WTC11 (cell line): ENCODE results near the gene RFC2.

Experiments used
- CBFB ChIP-seq: sonication (generic); formaldehyde crosslinking; IDR thresholded peaks from 2 replicates; pipeline ENCODE4 v1.8.1; 2022; ENCODE audit warnings: mild to moderate bottlenecking, low read depth, missing genetic modification reagents
- CREB1 ChIP-seq: sonication (generic); formaldehyde crosslinking; IDR thresholded peaks from 2 replicates; pipeline ENCODE4 v1.8.0; 2023; ENCODE audit warnings: mild to moderate bottlenecking, missing genetic modification reagents
- CREM ChIP-seq: sonication (generic); formaldehyde crosslinking; IDR thresholded peaks from 2 replicates; pipeline ENCODE4 v1.8.1; 2022; ENCODE audit warnings: mild to moderate bottlenecking, missing genetic modification reagents, moderate library complexity
- CTCF ChIP-seq: fragments of 200-600 bp; IDR thresholded peaks from 2 replicates; pipeline ENCODE4 v1.8.0; 2022; ENCODE audit warnings: antibody characterized with exemption
- E2F4 ChIP-seq: sonication (generic); formaldehyde crosslinking; IDR thresholded peaks from 2 replicates; pipeline ENCODE4 v1.8.1; 2022; ENCODE audit warnings: low read depth, mild to moderate bottlenecking, moderate library complexity, missing genetic modification reagents, borderline replicate concordance
- JUN ChIP-seq: sonication (generic); formaldehyde crosslinking; IDR thresholded peaks from 2 replicates; pipeline ENCODE4 v1.8.0; 2023; ENCODE audit warnings: mild to moderate bottlenecking, missing genetic modification reagents
- SMAD3 ChIP-seq: sonication (generic); formaldehyde crosslinking; IDR thresholded peaks from 2 replicates; pipeline ENCODE4 v1.8.0; 2022; ENCODE audit warnings: missing genetic modification reagents, mild to moderate bottlenecking, borderline replicate concordance
- SP1 ChIP-seq: sonication (generic); formaldehyde crosslinking; conservative IDR thresholded peaks from 2 replicates; pipeline ENCODE4 v1.8.1; 2022; ENCODE audit warnings: missing genetic modification reagents
- TCF7 ChIP-seq: sonication (generic); formaldehyde crosslinking; IDR thresholded peaks from 2 replicates; pipeline ENCODE4 v1.8.0; 2022; ENCODE audit warnings: mild to moderate bottlenecking, low read depth, missing genetic modification reagents, moderate library complexity
- USF2 ChIP-seq: sonication (generic); formaldehyde crosslinking; IDR thresholded peaks from 2 replicates; pipeline ENCODE4 v1.8.1; 2023; ENCODE audit warnings: mild to moderate bottlenecking, missing genetic modification reagents, moderate library complexity
- ZNF121 ChIP-seq: sonication (generic); formaldehyde crosslinking; IDR thresholded peaks from 2 replicates; pipeline ENCODE4 v1.8.0; 2023; ENCODE audit warnings: missing genetic modification reagents
- ZNF512 ChIP-seq: sonication (generic); formaldehyde crosslinking; IDR thresholded peaks from 2 replicates; pipeline ENCODE4 v1.8.1; 2022; ENCODE audit warnings: missing genetic modification reagents, borderline replicate concordance

GRCh38 chr7:74292757-74293576, 38.8 kb upstream of the RFC2 start:
- no peak for TF ChIP-seq E2F4 (CRISPR knock-in tag)
- no peak for TF ChIP-seq TCF7 (CRISPR knock-in tag)
- TF ChIP-seq ZNF512 (CRISPR knock-in tag), result no peak
- no peak for TF ChIP-seq CTCF
- TF ChIP-seq CREM (CRISPR knock-in tag), result no peak
- TF ChIP-seq CBFB (CRISPR knock-in tag), result no peak
- no peak for TF ChIP-seq ZNF121 (CRISPR knock-in tag)
- TF ChIP-seq SP1 (CRISPR knock-in tag), result no peak
- TF ChIP-seq USF2 (CRISPR knock-in tag), result peak; percentile 71
- no peak for TF ChIP-seq SMAD3 (CRISPR knock-in tag)
- TF ChIP-seq CREB1 (CRISPR knock-in tag), result no peak
- TF ChIP-seq JUN, result no peak
